HCT116 (cell line): Measurements from ENCODE around the gene TOM1L1. TPM values are rescaled to one million over a fixed set of nuclear protein-coding genes. Genes with fewer than 3 reads are reported as not detected.

ENCODE experiments used
- ATAC-seq: fragments of 200-7000 bp; cut with Tn5 transposase; 2 replicates; pipeline ENCODE4 v1.9.1; 2020; ENCODE audit warnings: mild to moderate bottlenecking, moderate library complexity
- BruUV-seq: library from RNA; stranded (reverse); fragments of 400-500 nt; replicated peaks from 2 replicates; lab custom pipeline; 2021; lab: Mats Ljungman, UMichigan
- CTCF ChIA-PET: fragments of 300-600 bp; sonication (Branson Sonifier 250); formaldehyde crosslinking; loops from one replicate; lab custom pipeline; 2021; ENCODE audit warnings: antibody characterized with exemption; lab: Charles Lee
- POLR2A ChIA-PET: fragments of 300-600, 350-600 bp; sonication (Branson Sonifier 250); formaldehyde crosslinking; loops from one replicate; lab custom pipeline; 2021; ENCODE audit warnings: antibody characterized with exemption; lab: Charles Lee
- RAD21 ChIA-PET, 2 experiments: fragments of 300-600 bp; sonication (Branson Sonifier 250); formaldehyde crosslinking; loops; one replicate each; lab custom pipeline; 2023; ENCODE audit warnings: low total read pairs in 2 of 2; ENCODE audit not compliant: uncharacterized antibody in 2 of 2, unreplicated experiment in 2 of 2, low non-redundant PET in 1 of 2; lab: Charles Lee
- DNase-seq: peaks from one replicate; pipeline ENCODE4 v3.0.0-alpha.2; 2010; ENCODE audit warnings: low read depth, low spot score
- H2AFZ ChIP-seq: fragments of 200-600 bp; shearing (Covaris generic), sonication (generic); 2 replicates; pipeline ENCODE4 v1.6.1; 2017; ENCODE audit warnings: low read depth, mixed run types, mixed read lengths, antibody characterized with exemption, low read length; ENCODE audit not compliant: poor library complexity, severe bottlenecking
- H3K27ac ChIP-seq: 2 replicates; pipeline ENCODE4 v1.5.1; 2012; ENCODE audit warnings: low read depth, low read length
- H3K27me3 ChIP-seq: fragments of 200-600 bp; sonication (generic); 2 replicates; pipeline ENCODE4 v1.6.1; 2016; ENCODE audit warnings: mixed run types, low read length, mixed read lengths; ENCODE audit not compliant: insufficient read depth
- H3K36me3 ChIP-seq, 2 experiments: fragments of 200-500 bp in 1 of 2; fragments of 200-600 bp in 1 of 2; sonication (Bioruptor generic) in 1 of 2; sonication (generic) in 1 of 2; 2 replicates each; pipeline versions ENCODE4 v1.5.1 to v1.6.1; 2014 to 2016; ENCODE audit warnings: low read length in 2 of 2, inconsistent platforms in 1 of 2, mixed read lengths in 1 of 2, mixed run types in 1 of 2; ENCODE audit not compliant: insufficient read depth in 2 of 2, control insufficient read depth in 1 of 2
- H3K4me1 ChIP-seq, 2 experiments: fragments of 200-600 bp in 1 of 2; sonication (generic) in 1 of 2; 2 replicates each; pipeline versions ENCODE4 v1.5.1 to v1.6.1; 2012 to 2017; ENCODE audit warnings: low read length in 2 of 2, inconsistent platforms in 1 of 2, mild to moderate bottlenecking in 1 of 2, mixed read lengths in 1 of 2, mixed run types in 1 of 2, moderate library complexity in 1 of 2; ENCODE audit not compliant: insufficient read depth in 2 of 2, control insufficient read depth in 1 of 2
- H3K4me2 ChIP-seq: fragments of 200-600 bp; sonication (generic); 2 replicates; pipeline ENCODE4 v1.6.1; 2017; ENCODE audit warnings: mixed run types, low read length, mixed read lengths
- H3K4me3 ChIP-seq, 2 experiments: fragments of 200-600 bp in 1 of 2; sonication (generic) in 1 of 2; replicated peaks in 1 of 2; 2 replicates each; pipeline ENCODE4 v1.5.1; 2011 to 2016; ENCODE audit warnings: low read length in 2 of 2, control low read depth in 1 of 2, low read depth in 1 of 2, mild to moderate bottlenecking in 1 of 2, mixed read lengths in 1 of 2, mixed run types in 1 of 2
- H3K79me2 ChIP-seq: fragments of 200-600 bp; sonication (generic); 2 replicates; pipeline ENCODE4 v1.6.1; 2017; ENCODE audit warnings: mild to moderate bottlenecking, mixed run types, low read length, moderate library complexity, mixed read lengths; ENCODE audit not compliant: insufficient read depth
- H3K9ac ChIP-seq: fragments of 200-600 bp; sonication (generic); 2 replicates; pipeline ENCODE4 v1.6.1; 2016; ENCODE audit warnings: low read length, mixed read lengths
- H3K9me2 ChIP-seq: fragments of 200-600 bp; sonication (generic), shearing (Covaris generic); 2 replicates; pipeline ENCODE4 v1.6.1; 2017; ENCODE audit warnings: mixed run types, mild to moderate bottlenecking, moderate library complexity; ENCODE audit not compliant: insufficient read depth
- H3K9me3 ChIP-seq, 2 experiments: fragments of 200-500 bp in 1 of 2; fragments of 200-600 bp in 1 of 2; sonication (Bioruptor generic) in 1 of 2; sonication (generic) in 1 of 2; 2 replicates each; pipeline ENCODE4 v1.6.1; 2014 to 2017; ENCODE audit warnings: low read length in 2 of 2, mixed read lengths in 2 of 2, inconsistent platforms in 1 of 2, low read depth in 1 of 2, mild to moderate bottlenecking in 1 of 2, mixed run types in 1 of 2, moderate library complexity in 1 of 2; ENCODE audit not compliant: control insufficient read depth in 1 of 2, insufficient read depth in 1 of 2
- H4K20me1 ChIP-seq: fragments of 200-600 bp; sonication (generic), shearing (Covaris generic); 2 replicates; pipeline ENCODE4 v1.6.1; 2017; ENCODE audit warnings: mixed run types, mild to moderate bottlenecking, moderate library complexity; ENCODE audit not compliant: insufficient read depth
- CBX3 ChIP-seq: IDR thresholded peaks from 2 replicates; pipeline ENCODE4 v1.6.1; 2012; ENCODE audit warnings: low read depth
- CEBPB ChIP-seq: IDR thresholded peaks from 2 replicates; pipeline ENCODE4 v1.6.1; 2012; ENCODE audit warnings: low read depth
- CTCF ChIP-seq, 3 experiments: fragments of 200-600 bp in 1 of 3; sonication (generic) in 1 of 3; IDR thresholded peaks in 2 of 3; conservative IDR thresholded peaks in 1 of 3; 2 replicates each; pipeline ENCODE4 v1.5.1; 2012 to 2017; ENCODE audit warnings: low read depth in 2 of 3, low read length in 2 of 3, antibody characterized with exemption in 1 of 3, borderline replicate concordance in 1 of 3, control low read depth in 1 of 3, mild to moderate bottlenecking in 1 of 3, mixed read lengths in 1 of 3, mixed run types in 1 of 3, moderate library complexity in 1 of 3; ENCODE audit not compliant: insufficient read depth in 1 of 3
- EGR1 ChIP-seq: IDR thresholded peaks from 2 replicates; pipeline ENCODE4 v1.6.1; 2012; ENCODE audit warnings: low read depth
- EZH2 ChIP-seq: fragments of 200-600 bp; sonication (generic); IDR thresholded peaks from 2 replicates; pipeline ENCODE4 v1.6.1; 2017; ENCODE audit warnings: antibody characterized with exemption, mixed run types
- FOSL1 ChIP-seq: IDR thresholded peaks from 2 replicates; pipeline ENCODE4 v1.6.1; 2012; ENCODE audit warnings: low read depth
- JUND ChIP-seq: IDR thresholded peaks from 2 replicates; pipeline ENCODE4 v1.6.1; 2012
- POLR2AphosphoS5 ChIP-seq: IDR thresholded peaks from 2 replicates; pipeline ENCODE4 v1.6.1; 2011; ENCODE audit warnings: mild to moderate bottlenecking, low read depth, low read length, moderate library complexity
- SIN3A ChIP-seq: IDR thresholded peaks from 2 replicates; pipeline ENCODE4 v1.6.1; 2012; ENCODE audit warnings: low read depth
- ZFX ChIP-seq: fragments of 450-650 bp; IDR thresholded peaks from 2 replicates; pipeline ENCODE4 v1.6.1; 2017
- ZNF274 ChIP-seq: fragments of 200-500 bp; sonication (Bioruptor generic); IDR thresholded peaks from 2 replicates; pipeline ENCODE4 v1.6.1; 2014; ENCODE audit warnings: mild to moderate bottlenecking, low read depth, low read length, inconsistent platforms
- intact Hi-C: fragments of 100-400 bp; cut with micrococcal nuclease; formaldehyde crosslinking; loops from 2 replicates; pipeline ENCODE4 v1.10.0; 2022
- total RNA-seq: library from RNA; stranded (reverse); gene quantifications from one replicate; pipeline ENCODE4 v1.2.1, GENCODE V29; 2021; ENCODE audit not compliant: unreplicated experiment
- TF ChIP-seq, protein P1 (sequence below): IDR thresholded peaks from 2 replicates; pipeline ENCODE4 v1.6.1; 2011; ENCODE audit warnings: mild to moderate bottlenecking, low read length, moderate library complexity; ENCODE audit not compliant: insufficient replicate concordance; ENCODE audit errors: extremely low read depth
- TF ChIP-seq, protein P2 (sequence below): IDR thresholded peaks from 2 replicates; pipeline ENCODE4 v1.6.1; 2012; ENCODE audit warnings: low read depth

The TOM1L1 gene
- total RNA-seq, 1 experiment from 2014 or later = 70.8 TPM

- no peaks in the 10 kb centered on the region for H3K9me3 ChIP-seq
- peak overlapping the region; percentile 94 to 97 for H3K4me3 ChIP-seq
- H3K4me2 ChIP-seq = peak overlapping the region; percentile 91
- ChIA-PET CTCF (no interaction called here), POLR2A (no interaction called here), RAD21 (no interaction called here)
- peaks cover 16 to 26% of the 10 kb centered on the region in 2 experiments; a peak in 3 of 4 replicates for H3K36me3 ChIP-seq
- no peaks in the 10 kb centered on the region for H3K9me2 ChIP-seq
- H3K79me2 ChIP-seq = peaks cover 67% of the 10 kb centered on the region
- no peak overlapping the region for H2AFZ ChIP-seq
- BruUV-seq = TSS peak; percentile 54
- peak overlapping the region; percentile 73 for H3K27ac ChIP-seq
- H3K9ac ChIP-seq = peak overlapping the region; percentile 87
- DNase-seq (peak; percentile 31), ATAC-seq (no peak; the same call in 1 of the 2 replicates)
- no peaks in the 10 kb centered on the region for H3K27me3 ChIP-seq
- H4K20me1 ChIP-seq = no peaks in the 10 kb centered on the region
- H3K4me1 ChIP-seq = peaks cover 3 to 16% of the 10 kb centered on the region in 2 experiments; a peak in 3 of 4 replicates
- TF ChIP-seq, protein P1, sequence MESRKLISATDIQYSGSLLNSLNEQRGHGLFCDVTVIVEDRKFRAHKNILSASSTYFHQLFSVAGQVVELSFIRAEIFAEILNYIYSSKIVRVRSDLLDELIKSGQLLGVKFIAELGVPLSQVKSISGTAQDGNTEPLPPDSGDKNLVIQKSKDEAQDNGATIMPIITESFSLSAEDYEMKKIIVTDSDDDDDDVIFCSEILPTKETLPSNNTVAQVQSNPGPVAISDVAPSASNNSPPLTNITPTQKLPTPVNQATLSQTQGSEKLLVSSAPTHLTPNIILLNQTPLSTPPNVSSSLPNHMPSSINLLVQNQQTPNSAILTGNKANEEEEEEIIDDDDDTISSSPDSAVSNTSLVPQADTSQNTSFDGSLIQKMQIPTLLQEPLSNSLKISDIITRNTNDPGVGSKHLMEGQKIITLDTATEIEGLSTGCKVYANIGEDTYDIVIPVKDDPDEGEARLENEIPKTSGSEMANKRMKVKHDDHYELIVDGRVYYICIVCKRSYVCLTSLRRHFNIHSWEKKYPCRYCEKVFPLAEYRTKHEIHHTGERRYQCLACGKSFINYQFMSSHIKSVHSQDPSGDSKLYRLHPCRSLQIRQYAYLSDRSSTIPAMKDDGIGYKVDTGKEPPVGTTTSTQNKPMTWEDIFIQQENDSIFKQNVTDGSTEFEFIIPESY = peak; percentile 15
- TF ChIP-seq, protein P2, sequence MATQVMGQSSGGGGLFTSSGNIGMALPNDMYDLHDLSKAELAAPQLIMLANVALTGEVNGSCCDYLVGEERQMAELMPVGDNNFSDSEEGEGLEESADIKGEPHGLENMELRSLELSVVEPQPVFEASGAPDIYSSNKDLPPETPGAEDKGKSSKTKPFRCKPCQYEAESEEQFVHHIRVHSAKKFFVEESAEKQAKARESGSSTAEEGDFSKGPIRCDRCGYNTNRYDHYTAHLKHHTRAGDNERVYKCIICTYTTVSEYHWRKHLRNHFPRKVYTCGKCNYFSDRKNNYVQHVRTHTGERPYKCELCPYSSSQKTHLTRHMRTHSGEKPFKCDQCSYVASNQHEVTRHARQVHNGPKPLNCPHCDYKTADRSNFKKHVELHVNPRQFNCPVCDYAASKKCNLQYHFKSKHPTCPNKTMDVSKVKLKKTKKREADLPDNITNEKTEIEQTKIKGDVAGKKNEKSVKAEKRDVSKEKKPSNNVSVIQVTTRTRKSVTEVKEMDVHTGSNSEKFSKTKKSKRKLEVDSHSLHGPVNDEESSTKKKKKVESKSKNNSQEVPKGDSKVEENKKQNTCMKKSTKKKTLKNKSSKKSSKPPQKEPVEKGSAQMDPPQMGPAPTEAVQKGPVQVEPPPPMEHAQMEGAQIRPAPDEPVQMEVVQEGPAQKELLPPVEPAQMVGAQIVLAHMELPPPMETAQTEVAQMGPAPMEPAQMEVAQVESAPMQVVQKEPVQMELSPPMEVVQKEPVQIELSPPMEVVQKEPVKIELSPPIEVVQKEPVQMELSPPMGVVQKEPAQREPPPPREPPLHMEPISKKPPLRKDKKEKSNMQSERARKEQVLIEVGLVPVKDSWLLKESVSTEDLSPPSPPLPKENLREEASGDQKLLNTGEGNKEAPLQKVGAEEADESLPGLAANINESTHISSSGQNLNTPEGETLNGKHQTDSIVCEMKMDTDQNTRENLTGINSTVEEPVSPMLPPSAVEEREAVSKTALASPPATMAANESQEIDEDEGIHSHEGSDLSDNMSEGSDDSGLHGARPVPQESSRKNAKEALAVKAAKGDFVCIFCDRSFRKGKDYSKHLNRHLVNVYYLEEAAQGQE = no peak
- no peak for TF ChIP-seq EZH2
- TF ChIP-seq FOSL1 = no peak
- no peak for TF ChIP-seq CEBPB
- TF ChIP-seq SIN3A = no peak
- TF ChIP-seq CTCF (IDR thresholded peaks at IDR 0.05 in 2 of 3, conservative IDR thresholded peaks at IDR 0.05 in 1 of 3; ENCODE audit: borderline replicate concordance in 1 of 3, insufficient read depth in 1 of 3, low read depth in 2 of 3, low read length in 2 of 3) = peak in 2 of 3 experiments; percentile 58 to 64; a peak in 3 of 6 replicates
- no peak for TF ChIP-seq EGR1
- no peak for TF ChIP-seq ZFX
- TF ChIP-seq JUND = no peak
- TF ChIP-seq ZNF274 = no peak
- no peak for TF ChIP-seq POLR2AphosphoS5
- no peak for TF ChIP-seq CBX3
- intact Hi-C loops = loop anchor here (2.0 kb wide), 1 partner anchor 67 kb away; the partner anchor contains the start of gene TOM1L1
Measured at GRCh38 chr17:54967621-54968261, 67.1 kb downstream of the TOM1L1 start.
